Endothelial cell of umbilical vein (primary cell): ENCODE data around the gene WDFY3. TPM values are rescaled to one million over a fixed set of nuclear protein-coding genes. Genes with fewer than 3 reads are reported as not detected.

Experiments
- BruUV-seq: library from RNA; stranded (reverse); fragments of 400-500 nt; replicated peaks from 2 replicates; lab custom pipeline; 2021; lab: Mats Ljungman, UMichigan
- CTCF ChIA-PET: fragments of 300-600, 350-600 bp; sonication (Branson Sonifier 250); formaldehyde crosslinking; loops from one replicate; lab custom pipeline; 2021; ENCODE audit warnings: antibody characterized with exemption, inconsistent platforms; lab: Charles Lee
- POLR2A ChIA-PET: fragments of 300-600, 350-600 bp; sonication (Branson Sonifier 250); formaldehyde crosslinking; loops from one replicate; lab custom pipeline; 2021; ENCODE audit warnings: antibody characterized with exemption, inconsistent platforms; lab: Charles Lee
- DNase-seq: peaks from one replicate; pipeline ENCODE4 v3.0.0-alpha.2; 2011; ENCODE audit warnings: low read depth, low spot score
- FAIRE-seq: peaks from 2 replicates; lab custom pipeline; 2011; peaks lifted over from hg19 to GRCh38; lab: Jason Lieb, UNC
- H2AFZ ChIP-seq: 2 replicates; pipeline ENCODE4 v1.6.0; 2012; ENCODE audit warnings: low read depth, low read length, control low read depth, inconsistent platforms
- H3K27ac ChIP-seq: 2 replicates; pipeline ENCODE4 v1.5.1; 2011; ENCODE audit warnings: low read depth, mild to moderate bottlenecking, control low read depth, low read length, moderate library complexity; ENCODE audit not compliant: insufficient read depth
- H3K27me3 ChIP-seq, 2 experiments: 2 replicates each; pipeline versions ENCODE4 v1.6.0 to v1.6.1; 2011; ENCODE audit warnings: low read length in 2 of 2, mixed read lengths in 1 of 2; ENCODE audit not compliant: control insufficient read depth in 2 of 2, insufficient read depth in 2 of 2
- H3K36me3 ChIP-seq, 2 experiments: 2 replicates in 1 of 2; 3 replicates in 1 of 2; pipeline ENCODE4 v1.5.1; 2011; ENCODE audit warnings: low read length in 2 of 2, mild to moderate bottlenecking in 1 of 2, moderate library complexity in 1 of 2; ENCODE audit not compliant: control insufficient read depth in 2 of 2, insufficient read depth in 2 of 2; ENCODE audit errors: extremely low read depth in 1 of 2
- H3K4me1 ChIP-seq: 3 replicates; pipeline ENCODE4 v1.5.1; 2011; ENCODE audit warnings: mild to moderate bottlenecking, low read length; ENCODE audit not compliant: control insufficient read depth, insufficient read depth; ENCODE audit errors: extremely low read depth
- H3K4me2 ChIP-seq: 2 replicates; pipeline ENCODE4 v1.6.1; 2011; ENCODE audit warnings: low read length, control low read depth, mixed read lengths; ENCODE audit not compliant: insufficient read depth
- H3K4me3 ChIP-seq, 3 experiments: fragments of 200-600 bp in 1 of 3; sonication (generic), shearing (Covaris generic) in 1 of 3; replicated peaks in 1 of 3; 2 replicates each; pipeline ENCODE4 v1.5.1; 2011 to 2016; ENCODE audit warnings: control low read depth in 3 of 3, low read length in 3 of 3, mild to moderate bottlenecking in 2 of 3, inconsistent platforms in 1 of 3, low read depth in 1 of 3, moderate library complexity in 1 of 3; ENCODE audit not compliant: insufficient read depth in 1 of 3
- H3K79me2 ChIP-seq: 2 replicates; pipeline ENCODE4 v1.6.0; 2012; ENCODE audit warnings: low read length, inconsistent platforms; ENCODE audit not compliant: control insufficient read depth, insufficient read depth
- H3K9ac ChIP-seq: replicated peaks from 2 replicates; pipeline ENCODE3; 2011; ENCODE audit warnings: low read length, control low read depth; ENCODE audit not compliant: insufficient read depth; ENCODE audit errors: extremely low read depth
- H3K9me1 ChIP-seq: replicated peaks from 3 replicates; pipeline ENCODE4 v1.6.0; 2011; ENCODE audit warnings: mild to moderate bottlenecking, low read length; ENCODE audit not compliant: control insufficient read depth, insufficient read depth; ENCODE audit errors: extremely low read depth
- H3K9me3 ChIP-seq: replicated peaks from 2 replicates; pipeline ENCODE4 v1.5.1; 2012; ENCODE audit warnings: low read length, inconsistent platforms; ENCODE audit not compliant: control insufficient read depth, insufficient read depth
- H4K20me1 ChIP-seq: replicated peaks from 2 replicates; pipeline ENCODE3; 2011; ENCODE audit warnings: mild to moderate bottlenecking, low read length; ENCODE audit not compliant: control insufficient read depth, insufficient read depth; ENCODE audit errors: extremely low read depth
- EZH2 ChIP-seq: IDR thresholded peaks from 2 replicates; pipeline ENCODE4 v1.6.1; 2012; ENCODE audit warnings: borderline replicate concordance, low read depth, mild to moderate bottlenecking, moderate library complexity, low read length, inconsistent platforms; ENCODE audit not compliant: severe bottlenecking
- FOS ChIP-seq: IDR thresholded peaks from 2 replicates; pipeline ENCODE4 v1.6.1; 2011; ENCODE audit warnings: mild to moderate bottlenecking, low read length, moderate library complexity, borderline replicate concordance; ENCODE audit not compliant: insufficient read depth
- GATA2 ChIP-seq: IDR thresholded peaks from 2 replicates; pipeline ENCODE4 v1.7.0; 2011; ENCODE audit warnings: low read depth, mild to moderate bottlenecking, moderate library complexity, mixed read lengths, low read length; ENCODE audit not compliant: insufficient read length, insufficient read depth
- JUN ChIP-seq: IDR thresholded peaks from 2 replicates; pipeline ENCODE4 v1.6.1; 2011; ENCODE audit warnings: borderline replicate concordance, low read depth; ENCODE audit not compliant: insufficient read length, insufficient read depth
- MYC ChIP-seq: IDR thresholded peaks from one replicate; pipeline ENCODE4 v1.6.1; 2011; ENCODE audit warnings: mild to moderate bottlenecking, low read depth, low read length
- POLR2A ChIP-seq: IDR thresholded peaks from 2 replicates; pipeline ENCODE4 v1.6.1; 2012; ENCODE audit warnings: low read depth, mild to moderate bottlenecking, control low read depth, low read length
- POLR2AphosphoS5 ChIP-seq: IDR thresholded peaks from 2 replicates; pipeline ENCODE4 v1.6.1; 2012; ENCODE audit warnings: low read depth, mild to moderate bottlenecking, control low read depth, low read length, moderate library complexity; ENCODE audit not compliant: insufficient read depth
- dilution Hi-C: fragments of 300-500 bp; cut with MboI; formaldehyde crosslinking; loops from one replicate; pipeline ENCODE4 v1.15.0; 2019; ENCODE audit warnings: low sequenced_read_pairs; ENCODE audit not compliant: extremely low pct_ligation_motif_present
- intact Hi-C: fragments of 100-400 bp; cut with micrococcal nuclease; formaldehyde crosslinking; loops from one replicate; pipeline ENCODE4 v1.10.0; 2022
- polyA plus RNA-seq, 4 experiments: library from polyadenylated mRNA; depleted of rRNA in 3 of 4; stranded (reverse) in 3 of 4; unstranded in 1 of 4; fragments of >200 nt; gene quantifications; 2 replicates each; pipeline versions ENCODE4 v1.2.1 to v1.2.3, GENCODE V29; 2011 to 2012; ENCODE audit warnings: missing spikeins in 1 of 4
- total RNA-seq: library from RNA; stranded (reverse); gene quantifications from 2 replicates; pipeline ENCODE4 v1.2.3, GENCODE V29; 2021
- TF ChIP-seq, protein P1 (sequence below): IDR thresholded peaks from 2 replicates; pipeline ENCODE4 v1.6.1; 2011; ENCODE audit not compliant: insufficient read depth, insufficient read length
- TF ChIP-seq, protein P2 (sequence below), 2 donors: IDR thresholded peaks; 1 replicate in 1 of 2; 2 replicates in 1 of 2; pipeline ENCODE4 v1.5.1; 2011; ENCODE audit warnings: low read length in 2 of 2, mild to moderate bottlenecking in 2 of 2, moderate library complexity in 2 of 2, control low read depth in 1 of 2, inconsistent platforms in 1 of 2, low read depth in 1 of 2; ENCODE audit not compliant: insufficient read depth in 1 of 2; ENCODE audit errors: extremely low read depth in 1 of 2

Gene WDFY3
- total and polyA plus RNA-seq, 2 donors (not counting 3 experiments of a cell fraction or from before 2014, with no cell fraction given) = 37.0 to 113 TPM

DNA sequence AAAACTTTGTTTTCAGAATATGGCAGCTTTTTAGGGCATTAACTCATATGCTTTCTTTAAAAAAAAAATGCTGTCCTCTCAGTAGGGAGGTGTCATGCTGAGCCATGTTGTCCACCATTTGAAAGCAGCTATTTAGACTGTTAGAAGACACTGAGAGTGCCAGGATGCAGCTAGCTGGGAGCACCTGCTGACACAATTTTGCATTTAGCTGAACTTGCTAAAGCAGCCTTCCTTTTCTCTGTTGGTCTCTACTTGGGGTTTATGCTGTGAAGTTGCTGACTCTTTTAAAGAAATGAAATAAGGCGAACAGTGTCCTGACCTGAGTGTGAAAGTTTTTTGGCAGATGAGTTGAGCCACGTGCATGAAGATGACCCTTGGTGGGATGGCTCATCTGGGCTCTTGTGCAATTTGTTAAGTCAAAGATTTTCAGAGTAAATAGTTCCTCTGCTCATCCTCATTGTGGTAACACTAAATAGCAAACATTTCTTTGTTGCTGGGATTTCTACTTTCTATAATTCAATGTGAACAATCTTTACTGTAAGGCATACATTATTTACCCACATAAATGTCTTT lies 319.1 kb downstream of the WDFY3 start:
- Histone ChIP-seq H3K9me3 (no peaks in the 10 kb centered on the region), H3K9me1 (no peaks in the 10 kb centered on the region), H3K4me3 (no peak overlapping the region), H2AFZ (no peak overlapping the region), H3K36me3 (no peaks in the 10 kb centered on the region), H3K27me3 (peaks cover 4 to 5% of the 10 kb centered on the region in 2 experiments), H4K20me1 (no peaks in the 10 kb centered on the region), H3K4me2 (no peak overlapping the region), H3K9ac (no peak overlapping the region), H3K27ac (no peak overlapping the region), H3K4me1 (no peaks in the 10 kb centered on the region), H3K79me2 (no peaks in the 10 kb centered on the region)
- TF ChIP-seq, protein P1, sequence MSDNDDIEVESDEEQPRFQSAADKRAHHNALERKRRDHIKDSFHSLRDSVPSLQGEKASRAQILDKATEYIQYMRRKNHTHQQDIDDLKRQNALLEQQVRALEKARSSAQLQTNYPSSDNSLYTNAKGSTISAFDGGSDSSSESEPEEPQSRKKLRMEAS = no peak
- no peak for TF ChIP-seq POLR2AphosphoS5
- TF ChIP-seq JUN = no peak
- TF ChIP-seq GATA2 = no peak
- no peak for TF ChIP-seq EZH2
- no peak for TF ChIP-seq POLR2A
- no peak for TF ChIP-seq FOS
- no peak for TF ChIP-seq MYC
- TF ChIP-seq, protein P2, sequence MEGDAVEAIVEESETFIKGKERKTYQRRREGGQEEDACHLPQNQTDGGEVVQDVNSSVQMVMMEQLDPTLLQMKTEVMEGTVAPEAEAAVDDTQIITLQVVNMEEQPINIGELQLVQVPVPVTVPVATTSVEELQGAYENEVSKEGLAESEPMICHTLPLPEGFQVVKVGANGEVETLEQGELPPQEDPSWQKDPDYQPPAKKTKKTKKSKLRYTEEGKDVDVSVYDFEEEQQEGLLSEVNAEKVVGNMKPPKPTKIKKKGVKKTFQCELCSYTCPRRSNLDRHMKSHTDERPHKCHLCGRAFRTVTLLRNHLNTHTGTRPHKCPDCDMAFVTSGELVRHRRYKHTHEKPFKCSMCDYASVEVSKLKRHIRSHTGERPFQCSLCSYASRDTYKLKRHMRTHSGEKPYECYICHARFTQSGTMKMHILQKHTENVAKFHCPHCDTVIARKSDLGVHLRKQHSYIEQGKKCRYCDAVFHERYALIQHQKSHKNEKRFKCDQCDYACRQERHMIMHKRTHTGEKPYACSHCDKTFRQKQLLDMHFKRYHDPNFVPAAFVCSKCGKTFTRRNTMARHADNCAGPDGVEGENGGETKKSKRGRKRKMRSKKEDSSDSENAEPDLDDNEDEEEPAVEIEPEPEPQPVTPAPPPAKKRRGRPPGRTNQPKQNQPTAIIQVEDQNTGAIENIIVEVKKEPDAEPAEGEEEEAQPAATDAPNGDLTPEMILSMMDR (IDR thresholded peaks at IDR 0.05; ENCODE audit: extremely low read depth in 1 of 2, insufficient read depth in 1 of 2, low read depth in 1 of 2, low read length in 2 of 2) = no peak
- FAIRE-seq (no peak), DNase-seq (no peak)
- ChIA-PET CTCF (interaction anchor here (1.0 to 1.6 kb wide), 2 partner anchors 13 to 68 kb away, joined by 3 to 5 read pairs; no protein-coding TSS in a partner anchor), POLR2A (no interaction called here)
- no TSS peak for BruUV-seq
- dilution Hi-C loops (no loop called here), intact Hi-C loops (no loop called here)
